SK-N-MC (cell line): Measurements from ENCODE around the gene IFIT1.

ENCODE experiments used
- EZH2 ChIP-seq: fragments of 200-600 bp; sonication (generic); IDR thresholded peaks from one replicate; pipeline ENCODE4 v1.6.1; 2017; ENCODE audit warnings: antibody characterized with exemption
- POLR2AphosphoS5 ChIP-seq: IDR thresholded peaks from 2 replicates; pipeline ENCODE4 v1.6.1; 2012; ENCODE audit warnings: mild to moderate bottlenecking, low read depth, low read length, borderline replicate concordance

DNA sequence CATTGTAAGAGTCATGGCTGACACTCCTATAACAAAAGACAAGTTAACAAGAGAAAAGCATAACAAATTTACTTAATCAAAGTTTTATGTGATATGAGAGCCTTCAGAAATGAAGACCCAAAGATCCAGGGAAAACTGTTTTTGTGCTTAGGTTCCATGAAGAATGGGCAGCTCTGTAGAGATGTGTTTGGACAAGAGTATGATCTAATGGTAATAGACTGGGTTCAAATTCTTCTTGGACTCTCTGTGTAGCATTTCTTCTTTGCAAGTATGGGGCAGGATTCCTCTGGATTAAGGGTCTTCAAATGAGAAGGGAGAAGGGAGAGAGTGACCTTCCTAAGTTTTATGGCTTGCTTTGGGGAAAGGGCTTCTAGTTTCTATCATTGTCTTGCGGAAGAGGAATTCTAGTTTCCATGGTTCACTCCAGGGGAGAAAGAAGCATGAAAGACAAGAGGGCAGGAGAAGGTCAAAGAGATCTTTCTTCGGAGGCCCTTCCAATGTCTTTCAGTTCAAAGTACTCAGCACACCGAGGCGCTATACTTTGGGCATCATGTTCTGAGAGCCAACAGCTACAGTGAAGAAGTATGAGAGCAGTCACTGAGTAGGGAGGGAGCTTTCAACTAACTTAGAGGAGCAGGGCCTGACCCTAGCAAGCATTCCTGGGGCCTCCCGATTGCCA is 49.2 kb upstream of the IFIT1 start:
- no peak for TF ChIP-seq EZH2
- no peak for TF ChIP-seq POLR2AphosphoS5
